ENCODE measurements around the gene KDM6A.
"Not testable (repeated sequence)": the region's sequence is repeated elsewhere in the genome, so short reads cannot be mapped to it uniquely, and the experiment has no call there.

The KDM6A gene

DNA sequence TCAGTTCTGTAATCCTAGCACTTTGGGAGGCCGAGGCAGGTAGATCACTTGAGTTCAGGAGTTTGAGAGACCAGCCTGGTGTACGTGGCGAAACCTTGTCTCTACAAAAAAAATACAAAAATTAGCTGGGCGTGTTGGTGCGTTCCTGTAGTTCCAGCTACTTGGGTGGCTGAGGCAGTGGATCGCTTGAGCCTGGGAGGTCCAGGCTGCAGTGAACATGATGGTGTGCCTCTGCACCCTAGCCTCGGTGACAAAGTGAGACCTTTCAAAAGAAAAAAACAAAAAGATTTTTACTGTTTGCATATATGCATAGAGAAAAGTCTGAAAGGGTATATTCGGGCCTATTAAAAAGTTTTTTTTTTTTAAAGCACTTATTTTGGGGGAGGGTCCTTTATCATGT is 76.1 kb downstream of the KDM6A start:
- Histone ChIP-seq H3K27me3 (replicated peaks) (no peaks in the 10 kb centered on the region), H3K36me3 (replicated peaks) (no peaks in the 10 kb centered on the region), H3K27ac (no peak overlapping the region), H3K4me3 (ENCODE audit: low read depth, low read length) (no peak overlapping the region)
- TF ChIP-seq, protein P1, sequence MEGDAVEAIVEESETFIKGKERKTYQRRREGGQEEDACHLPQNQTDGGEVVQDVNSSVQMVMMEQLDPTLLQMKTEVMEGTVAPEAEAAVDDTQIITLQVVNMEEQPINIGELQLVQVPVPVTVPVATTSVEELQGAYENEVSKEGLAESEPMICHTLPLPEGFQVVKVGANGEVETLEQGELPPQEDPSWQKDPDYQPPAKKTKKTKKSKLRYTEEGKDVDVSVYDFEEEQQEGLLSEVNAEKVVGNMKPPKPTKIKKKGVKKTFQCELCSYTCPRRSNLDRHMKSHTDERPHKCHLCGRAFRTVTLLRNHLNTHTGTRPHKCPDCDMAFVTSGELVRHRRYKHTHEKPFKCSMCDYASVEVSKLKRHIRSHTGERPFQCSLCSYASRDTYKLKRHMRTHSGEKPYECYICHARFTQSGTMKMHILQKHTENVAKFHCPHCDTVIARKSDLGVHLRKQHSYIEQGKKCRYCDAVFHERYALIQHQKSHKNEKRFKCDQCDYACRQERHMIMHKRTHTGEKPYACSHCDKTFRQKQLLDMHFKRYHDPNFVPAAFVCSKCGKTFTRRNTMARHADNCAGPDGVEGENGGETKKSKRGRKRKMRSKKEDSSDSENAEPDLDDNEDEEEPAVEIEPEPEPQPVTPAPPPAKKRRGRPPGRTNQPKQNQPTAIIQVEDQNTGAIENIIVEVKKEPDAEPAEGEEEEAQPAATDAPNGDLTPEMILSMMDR (IDR thresholded peaks at IDR 0.05; ENCODE audit: low read depth, low read length, missing control alignments) = no peak
- DNase-seq = no peak
- in situ Hi-C loops (cut with HindIII; ENCODE audit: low pct_ligation_motif_present, low sequenced_read_pairs) = no loop called here

DNA sequence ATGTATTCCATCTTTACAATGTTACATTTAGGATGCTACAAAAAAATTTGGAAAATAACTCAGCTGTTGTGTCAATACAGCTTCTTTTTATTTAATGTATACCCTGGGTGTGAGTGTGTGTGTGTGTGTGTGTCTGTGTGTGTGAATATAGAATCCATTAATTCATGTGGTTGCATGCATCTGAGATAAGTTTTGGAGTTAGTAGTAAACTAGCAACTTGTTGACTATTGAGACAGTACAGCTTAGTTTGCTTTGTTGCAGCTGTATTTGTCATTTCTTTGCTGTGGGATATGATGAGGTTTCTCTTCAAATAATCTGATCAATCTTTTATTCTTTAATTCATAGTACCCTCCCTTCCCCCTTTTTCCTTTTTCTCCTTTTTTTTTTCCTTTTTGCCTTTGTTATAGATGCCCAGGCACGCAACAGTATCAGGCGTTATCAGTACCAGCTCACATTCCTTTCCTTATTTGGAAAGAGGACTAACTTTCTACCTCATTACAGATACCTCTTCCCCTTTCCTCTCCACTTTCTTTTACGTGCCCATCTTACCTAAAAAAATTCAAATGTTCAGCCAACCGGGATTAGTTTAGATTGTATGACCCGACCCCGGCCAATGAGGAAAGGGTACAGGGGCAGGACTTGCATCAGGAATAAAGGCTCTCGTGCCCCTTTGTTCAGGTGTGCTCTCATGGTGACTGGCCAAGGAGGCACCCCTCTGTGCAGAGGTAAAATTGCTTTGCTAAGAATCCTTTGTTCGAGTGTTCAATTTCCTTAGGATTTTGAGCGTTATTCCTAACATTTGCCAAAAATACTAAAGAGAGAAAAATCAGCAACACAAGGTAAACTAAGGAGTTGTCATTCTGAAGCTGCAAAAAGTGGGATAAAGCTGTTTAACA is 77.7 kb downstream of the KDM6A start:
- peak; percentile 5 for DNase-seq
- in situ Hi-C loops (cut with HindIII; ENCODE audit: low pct_ligation_motif_present, low sequenced_read_pairs); H3K27me3 ChIP-seq (replicated peaks); H3K27ac ChIP-seq; H3K36me3 ChIP-seq (replicated peaks); H3K4me3 ChIP-seq (ENCODE audit: low read depth, low read length): not testable (repeated sequence)

DNA sequence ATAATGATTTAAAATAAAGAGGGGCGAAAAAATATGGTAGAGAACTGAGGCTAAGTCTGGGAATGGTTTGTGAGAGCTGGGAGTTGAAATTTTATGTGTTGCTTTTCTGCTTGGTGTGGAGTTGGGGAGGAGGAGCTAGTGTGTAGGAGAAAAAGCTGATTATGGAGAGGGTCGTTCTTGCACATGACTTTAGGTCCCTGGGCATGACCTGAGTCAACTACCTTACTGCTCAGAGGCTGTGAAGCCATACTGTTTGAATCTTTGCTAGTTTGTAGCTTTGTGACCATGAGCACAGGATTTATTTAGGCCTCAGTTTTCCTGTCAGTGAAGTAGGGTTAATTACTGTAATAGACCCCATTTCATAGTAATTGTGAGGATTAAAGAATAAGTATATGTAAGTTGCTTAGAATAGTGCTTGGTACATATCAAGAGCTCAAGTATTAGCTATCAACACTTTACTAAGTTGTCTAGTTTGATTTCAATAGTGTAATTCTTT is 78.6 kb downstream of the KDM6A start:
- TF ChIP-seq, protein P1 (IDR thresholded peaks at IDR 0.05; ENCODE audit: low read depth, low read length, missing control alignments) = no peak
- Histone ChIP-seq H3K27ac (no peak overlapping the region), H3K36me3 (replicated peaks) (no peaks in the 10 kb centered on the region), H3K4me3 (ENCODE audit: low read depth, low read length) (no peak overlapping the region), H3K27me3 (replicated peaks) (no peaks in the 10 kb centered on the region)
- in situ Hi-C loops (cut with HindIII; ENCODE audit: low pct_ligation_motif_present, low sequenced_read_pairs) = no loop called here
- no peak for DNase-seq

DNA sequence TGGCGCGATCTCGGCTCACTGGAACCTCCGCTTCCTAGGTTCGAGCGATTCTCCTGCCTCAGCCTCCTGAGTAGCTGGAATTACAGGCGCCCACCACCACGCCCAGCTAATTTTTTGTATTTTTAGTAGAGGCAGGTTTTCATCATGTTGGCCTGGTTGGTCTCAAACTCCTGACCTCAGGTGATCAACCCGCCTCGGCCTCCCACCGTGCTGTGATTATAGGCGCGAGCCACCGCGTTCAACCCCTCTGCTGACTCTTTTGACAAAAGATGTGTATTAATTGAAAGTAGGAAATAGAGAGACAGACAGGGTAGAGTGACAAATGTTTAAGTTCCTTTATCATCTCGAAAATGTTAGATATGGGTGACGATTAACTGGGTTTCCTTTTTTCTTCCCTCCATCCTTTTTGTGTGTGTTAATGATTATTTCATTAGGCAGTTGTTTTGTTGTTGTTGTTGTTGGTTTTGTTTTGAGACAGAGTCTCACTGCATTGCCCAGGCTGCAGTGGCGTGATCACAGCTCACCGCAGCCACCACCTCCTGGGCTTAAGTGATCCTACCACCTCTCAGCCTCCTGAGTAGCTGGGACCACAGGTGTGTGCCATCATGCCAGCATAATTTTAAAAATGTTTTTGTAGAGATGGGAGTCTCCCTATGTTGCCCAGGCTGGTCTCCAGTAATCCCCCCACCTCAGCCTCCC is 79.5 kb downstream of the KDM6A start:
- H3K36me3 ChIP-seq (replicated peaks) = no peaks in the 10 kb centered on the region
- no peaks in the 10 kb centered on the region for H3K27me3 ChIP-seq (replicated peaks)
- no peak for DNase-seq
- no peak overlapping the region for H3K27ac ChIP-seq
- TF ChIP-seq, protein P1 (IDR thresholded peaks at IDR 0.05; ENCODE audit: low read depth, low read length, missing control alignments) = no peak
- H3K4me3 ChIP-seq (ENCODE audit: low read depth, low read length) = no peak overlapping the region
- in situ Hi-C loops (cut with HindIII; ENCODE audit: low pct_ligation_motif_present, low sequenced_read_pairs) = no loop called here

DNA sequence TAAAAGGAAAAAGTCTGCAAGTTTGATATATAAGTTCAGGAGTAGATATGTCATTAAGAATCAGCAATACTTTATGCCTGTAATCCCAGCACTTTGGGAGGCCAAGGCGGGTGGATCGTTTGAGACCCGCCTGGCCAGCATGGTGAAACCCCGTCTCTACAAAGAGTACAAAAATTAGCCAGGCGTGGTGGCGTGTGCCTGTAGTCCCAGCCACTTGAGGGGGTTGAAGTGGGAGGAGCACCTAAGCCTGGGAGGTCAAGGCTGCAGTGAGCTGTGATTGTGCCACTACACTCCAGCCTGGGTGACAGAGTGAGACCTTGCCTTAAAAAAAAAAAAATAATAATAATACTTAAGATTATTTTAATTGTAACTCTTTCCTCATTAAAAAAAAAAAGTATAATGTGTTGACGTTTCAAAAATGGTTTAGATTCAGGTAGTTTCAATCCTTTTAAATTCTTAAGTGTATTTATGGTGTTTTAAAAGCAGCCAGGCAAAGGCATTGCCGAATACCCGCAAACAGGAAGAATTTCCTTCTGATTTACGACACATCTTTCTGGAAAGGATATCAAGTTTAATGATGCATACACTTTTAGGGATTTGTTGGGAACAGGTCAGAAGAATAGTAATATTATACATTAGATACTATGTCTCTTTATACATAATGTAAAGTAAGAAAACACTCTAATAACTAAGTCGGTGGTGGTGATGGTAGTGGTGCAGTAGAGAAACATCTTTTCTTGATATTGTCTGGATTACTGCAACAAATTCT is 80.9 kb downstream of the KDM6A start:
- in situ Hi-C loops (cut with HindIII; ENCODE audit: low pct_ligation_motif_present, low sequenced_read_pairs) = no loop called here
- H3K36me3 ChIP-seq (replicated peaks) = no peaks in the 10 kb centered on the region
- H3K27ac ChIP-seq = no peak overlapping the region
- H3K4me3 ChIP-seq (ENCODE audit: low read depth, low read length) = no peak overlapping the region
- H3K27me3 ChIP-seq (replicated peaks) = no peaks in the 10 kb centered on the region
- TF ChIP-seq, protein P1 (IDR thresholded peaks at IDR 0.05; ENCODE audit: low read depth, low read length, missing control alignments) = no peak
- no peak for DNase-seq

DNA sequence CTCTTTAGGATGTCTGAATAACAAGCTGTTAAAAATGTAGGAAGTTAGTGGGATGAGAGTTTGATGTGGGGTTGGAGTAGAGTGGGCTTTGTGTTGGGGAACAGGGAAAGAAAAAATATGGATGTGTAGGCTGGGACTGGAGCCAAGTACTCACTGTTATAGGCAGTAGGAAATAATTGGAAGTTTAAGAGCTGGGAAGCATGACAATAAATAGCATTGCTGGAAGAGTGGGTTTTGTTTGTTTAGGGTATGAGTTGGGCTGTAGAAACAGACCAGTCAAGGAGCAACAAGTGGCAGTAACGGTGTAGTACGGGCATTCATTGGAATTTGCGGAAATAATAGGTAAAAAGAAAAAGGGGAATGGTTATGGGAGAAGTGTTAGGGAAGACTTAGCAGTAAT is 81.6 kb downstream of the KDM6A start:
- TF ChIP-seq, protein P1 (IDR thresholded peaks at IDR 0.05; ENCODE audit: low read depth, low read length, missing control alignments) = no peak
- H3K4me3 ChIP-seq (ENCODE audit: low read depth, low read length) = no peak overlapping the region

More for the DNA sequence above, 81.6 kb downstream of the KDM6A start:
- in situ Hi-C loops (cut with HindIII; ENCODE audit: low pct_ligation_motif_present, low sequenced_read_pairs) = no loop called here
- H3K27ac ChIP-seq = no peak overlapping the region
- no peak for DNase-seq
- no peaks in the 10 kb centered on the region for H3K27me3 ChIP-seq (replicated peaks)
- no peaks in the 10 kb centered on the region for H3K36me3 ChIP-seq (replicated peaks)

Measured in brain microvascular endothelial cell (primary cell).